Subcutaneous abdominal adipose tissue (tissue), 5 donors: ENCODE measurements around the gene RENBP.
A peak's percentile ranks its signal among the peaks of the same experiment; 100 is the strongest.

Experiments used
- H3K27ac ChIP-seq: one replicate; pipeline ENCODE4 v1.7.0; 2013; ENCODE audit warnings: low read depth, mild to moderate bottlenecking, inconsistent platforms, low read length, moderate library complexity
- H3K27me3 ChIP-seq, 5 donors: one replicate each; pipeline ENCODE4 v1.7.0; 2013; ENCODE audit warnings: low read length in 5 of 5, inconsistent platforms in 1 of 5; ENCODE audit not compliant: control insufficient read depth in 5 of 5, insufficient read depth in 4 of 5
- H3K36me3 ChIP-seq, 5 donors: one replicate each; pipeline ENCODE4 v1.7.0; 2013; ENCODE audit warnings: low read length in 5 of 5; ENCODE audit not compliant: control insufficient read depth in 5 of 5, insufficient read depth in 5 of 5
- H3K4me1 ChIP-seq, 5 donors: one replicate each; pipeline ENCODE4 v1.7.0; 2013; ENCODE audit warnings: low read length in 5 of 5, mild to moderate bottlenecking in 3 of 5, moderate library complexity in 1 of 5; ENCODE audit not compliant: control insufficient read depth in 5 of 5, insufficient read depth in 5 of 5
- H3K4me3 ChIP-seq, 5 donors: one replicate each; pipeline ENCODE4 v1.7.0; 2013; ENCODE audit warnings: low read length in 5 of 5, low read depth in 1 of 5
- H3K9ac ChIP-seq, 5 donors: one replicate each; pipeline ENCODE4 v1.7.0; 2013; ENCODE audit warnings: low read length in 5 of 5, mild to moderate bottlenecking in 4 of 5, moderate library complexity in 3 of 5
- H3K9me3 ChIP-seq, 5 donors: one replicate each; pipeline ENCODE4 v1.7.0; 2013; ENCODE audit warnings: low read length in 5 of 5; ENCODE audit not compliant: control insufficient read depth in 5 of 5
- donor health status: healthy.
- donor health status: healthy.
- donor health status: healthy.
- donor health status: healthy.
- donor health status: healthy.

The RENBP gene

DNA sequence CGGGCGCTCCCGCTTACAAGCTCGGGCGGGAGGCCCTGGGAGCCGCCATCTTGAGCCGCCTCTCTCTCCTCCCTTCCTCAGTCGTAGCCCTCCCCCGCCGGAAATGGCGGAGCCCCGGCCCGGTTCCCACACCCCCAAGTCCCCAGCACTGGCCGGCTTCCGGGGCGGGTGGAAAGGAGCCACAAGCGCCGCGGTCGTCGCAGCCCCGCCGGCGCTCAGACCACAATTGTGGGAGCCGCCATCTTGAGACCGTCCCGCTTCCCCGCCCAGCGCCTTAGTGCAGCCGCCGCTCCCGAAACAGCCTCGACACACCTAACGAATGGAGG, 26.6 kb upstream of the RENBP start:
- Histone ChIP-seq H3K27ac (peak overlapping the region; percentile 98), H3K9ac (peak overlapping the region; percentile 95 to 98 (median 97)), H3K36me3 (peaks cover 0 to 2% (median 0%) of the 10 kb centered on the region in 5 donors), H3K4me3 (peak overlapping the region; percentile 91 to 99 (median 96)), H3K27me3 (peaks cover 0 to 25% (median 6%) of the 10 kb centered on the region in 5 donors), H3K4me1 (peaks cover 22 to 64% (median 61%) of the 10 kb centered on the region in 5 donors), H3K9me3 (peaks cover 0 to 2% (median 0%) of the 10 kb centered on the region in 5 donors)

DNA sequence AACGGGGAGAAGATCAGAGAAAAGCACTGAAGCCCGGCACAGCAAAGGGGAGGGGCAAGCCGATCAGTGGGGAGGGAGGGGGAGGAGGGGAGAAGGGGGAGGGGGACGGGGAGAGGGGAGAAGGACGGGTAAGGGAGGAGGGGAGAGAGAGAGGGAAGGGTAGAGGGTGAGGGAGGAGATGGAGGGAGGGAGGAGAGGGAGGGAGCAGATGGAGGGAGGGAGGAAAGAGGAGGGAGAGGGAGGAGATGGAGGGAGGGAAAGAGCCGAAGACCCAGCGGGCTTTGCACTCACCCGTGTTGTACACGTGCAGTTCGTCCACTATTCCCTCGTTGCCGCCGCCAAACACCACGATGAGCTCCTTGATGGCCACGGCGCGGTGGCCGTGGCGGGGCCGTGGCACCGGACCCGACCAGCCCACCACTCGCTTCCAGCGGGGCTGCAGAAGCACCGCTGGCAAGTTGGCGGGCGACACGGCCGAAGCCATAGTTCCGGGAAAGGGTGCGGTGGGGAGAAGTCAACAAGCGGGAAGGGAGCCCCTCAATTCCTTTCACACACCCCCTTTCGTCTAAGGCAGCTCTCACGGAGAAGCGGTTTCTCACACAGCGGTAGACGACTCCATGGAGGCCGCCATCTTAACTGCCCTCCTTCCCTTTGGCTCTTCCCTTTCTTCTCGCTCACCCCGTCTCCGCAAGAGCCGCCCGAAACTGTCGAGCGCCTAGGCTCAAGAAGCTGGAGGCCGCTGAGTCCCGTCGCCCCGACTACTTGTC, 26.1 kb upstream of the RENBP start:
- Histone ChIP-seq H3K27ac (peak overlapping the region; percentile 98), H3K4me3 (peak overlapping the region; percentile 91 to 99 (median 96)), H3K4me1 (peaks cover 22 to 69% (median 64%) of the 10 kb centered on the region in 5 donors), H3K36me3 (peaks cover 0 to 2% (median 0%) of the 10 kb centered on the region in 5 donors), H3K27me3 (peaks cover 0 to 25% (median 6%) of the 10 kb centered on the region in 5 donors), H3K9ac (peak overlapping the region; percentile 95 to 98 (median 97)), H3K9me3 (peaks cover 0 to 2% (median 0%) of the 10 kb centered on the region in 5 donors)

DNA sequence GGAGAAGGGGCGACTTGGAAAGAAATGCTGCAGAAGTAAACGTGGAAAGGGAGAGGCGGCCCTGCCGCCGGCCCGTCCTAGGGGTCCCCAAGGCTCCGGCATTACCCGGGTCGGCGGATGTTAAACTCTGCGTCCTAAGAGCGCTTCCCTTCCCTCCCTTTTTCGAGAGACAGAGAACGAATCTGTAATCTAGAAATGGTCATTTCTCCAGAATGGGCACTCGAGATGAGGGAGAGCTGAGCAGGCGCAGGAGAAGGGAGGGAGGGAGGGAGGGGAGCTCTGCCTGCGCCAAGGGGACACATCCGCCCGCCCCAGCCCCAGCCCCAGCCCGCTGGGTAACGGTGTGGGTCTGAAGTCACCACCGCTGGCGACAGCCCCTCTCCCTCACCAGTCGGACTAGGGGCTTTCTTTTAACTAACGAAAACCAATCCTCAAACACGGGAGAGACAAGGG, 25.5 kb upstream of the RENBP start:
- Histone ChIP-seq H3K27me3 (peaks cover 0 to 25% (median 6%) of the 10 kb centered on the region in 5 donors), H3K4me3 (peak overlapping the region; percentile 61 to 99 (median 96)), H3K27ac (no peak overlapping the region), H3K36me3 (peaks cover 0 to 2% (median 0%) of the 10 kb centered on the region in 5 donors), H3K4me1 (peaks cover 22 to 71% (median 64%) of the 10 kb centered on the region in 5 donors), H3K9me3 (peaks cover 0 to 2% (median 0%) of the 10 kb centered on the region in 5 donors), H3K9ac (peak overlapping the region in 3 of 5 donors; percentile 3 to 43 (median 20))

DNA sequence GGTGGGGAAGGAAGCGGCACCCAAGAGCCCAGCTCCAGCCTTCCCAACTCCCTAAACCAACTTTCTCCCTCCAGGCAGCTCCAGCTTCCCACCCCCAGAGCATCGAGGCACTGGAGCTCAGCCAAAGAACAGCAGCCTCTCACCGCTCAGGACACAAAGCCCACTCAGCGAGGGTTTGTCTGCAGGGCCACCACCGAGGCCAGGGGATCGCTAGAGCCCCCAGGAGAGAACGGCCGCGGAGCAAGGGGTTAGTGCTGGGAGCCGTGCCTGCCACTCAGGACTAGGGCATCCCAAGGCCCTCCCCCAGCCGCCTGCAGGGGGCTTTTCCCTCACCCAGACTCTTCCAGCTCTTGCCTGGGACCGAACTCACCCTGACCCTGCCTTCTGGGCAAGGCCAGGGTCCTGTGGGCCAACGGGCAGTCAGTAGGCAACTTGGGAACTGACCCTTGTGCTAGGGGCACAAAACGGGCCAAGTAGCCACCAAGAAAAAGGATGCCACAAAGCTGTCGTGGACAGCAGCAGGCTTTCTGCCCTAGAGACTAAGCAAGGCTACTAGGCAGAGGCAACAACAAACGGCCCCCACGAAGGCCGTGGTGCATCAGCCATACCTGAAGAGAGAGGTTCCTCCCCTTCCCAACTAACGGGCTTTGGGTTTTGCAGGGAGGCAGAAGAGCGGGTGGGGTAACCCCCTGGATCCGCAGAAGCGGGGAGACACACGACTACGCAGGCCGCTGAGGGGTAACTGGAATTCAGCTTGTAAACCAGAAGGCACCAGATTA, 24.9 kb upstream of the RENBP start:
- Histone ChIP-seq H3K4me1 (peaks cover 19 to 65% (median 60%) of the 10 kb centered on the region in 5 donors), H3K4me3 (peak overlapping the region; percentile 60 to 99 (median 94)), H3K9ac (peak overlapping the region in 3 of 5 donors; percentile 3 to 43 (median 20))

DNA sequence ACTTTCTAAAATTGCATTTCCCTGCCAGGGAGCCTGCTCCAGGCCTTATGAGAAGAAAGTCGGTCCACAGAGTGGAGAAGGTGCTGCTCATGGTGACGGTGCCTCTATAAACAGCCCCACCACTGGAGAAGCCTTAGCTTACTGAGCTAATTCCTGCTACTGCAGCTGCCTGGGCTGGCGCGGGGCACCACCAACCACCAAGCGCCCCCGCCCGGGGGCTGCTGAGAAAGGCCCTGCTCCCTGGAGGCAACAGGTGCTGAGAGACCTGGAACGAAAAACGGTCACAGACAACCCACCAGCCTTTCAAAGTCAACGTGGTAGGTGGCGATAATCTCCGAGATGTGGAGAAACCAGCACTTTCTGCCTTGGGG, 24.3 kb upstream of the RENBP start:
- H3K9me3 ChIP-seq, result peaks cover 0 to 2% (median 0%) of the 10 kb centered on the region in 5 donors
- peaks cover 0 to 11% (median 4%) of the 10 kb centered on the region in 5 donors for H3K36me3 ChIP-seq
- H3K4me3 ChIP-seq, result peak overlapping the region; percentile 33 to 99 (median 94)
- peaks cover 0 to 21% (median 6%) of the 10 kb centered on the region in 5 donors for H3K27me3 ChIP-seq
- H3K4me1 ChIP-seq, result peaks cover 19 to 59% (median 54%) of the 10 kb centered on the region in 5 donors
- peak overlapping the region in 1 of 5 donors; percentile 43 for H3K9ac ChIP-seq
- peak overlapping the region; percentile 16 for H3K27ac ChIP-seq

More for the DNA sequence above, 24.9 kb upstream of the RENBP start:
- H3K36me3 ChIP-seq, result peaks cover 0 to 5% (median 0%) of the 10 kb centered on the region in 5 donors
- peak overlapping the region; percentile 16 for H3K27ac ChIP-seq
- peaks cover 0 to 2% (median 0%) of the 10 kb centered on the region in 5 donors for H3K9me3 ChIP-seq
- peaks cover 0 to 22% (median 6%) of the 10 kb centered on the region in 5 donors for H3K27me3 ChIP-seq

DNA sequence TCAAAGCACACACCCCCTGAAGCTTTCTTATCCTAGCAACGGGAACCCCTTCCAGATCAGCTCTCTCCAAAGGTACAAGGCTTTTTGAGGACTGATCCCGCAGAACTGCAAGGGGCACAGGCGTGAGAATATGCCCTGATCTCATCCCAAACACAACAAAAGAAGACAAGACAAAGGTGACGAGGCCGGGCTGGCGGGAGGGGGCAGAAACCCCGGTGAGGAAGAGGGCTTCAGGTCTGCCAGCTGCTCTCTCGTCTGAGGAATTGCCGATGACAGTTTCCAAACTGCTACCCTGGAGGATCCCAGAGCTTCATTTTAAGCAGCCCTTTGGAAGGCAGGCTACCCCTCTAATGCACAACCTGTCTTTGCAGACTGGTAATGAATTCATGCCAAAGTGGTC, 23.8 kb upstream of the RENBP start:
- H3K27ac ChIP-seq, result no peak overlapping the region
- H3K9ac ChIP-seq, result no peak overlapping the region
- H3K4me1 ChIP-seq, result peaks cover 19 to 55% (median 49%) of the 10 kb centered on the region in 5 donors
- H3K4me3 ChIP-seq, result peak overlapping the region in 2 of 5 donors; percentile 19 to 99
- H3K36me3 ChIP-seq, result peaks cover 0 to 16% (median 5%) of the 10 kb centered on the region in 5 donors
- H3K27me3 ChIP-seq, result peaks cover 0 to 21% (median 6%) of the 10 kb centered on the region in 5 donors
- peaks cover 0 to 2% (median 0%) of the 10 kb centered on the region in 5 donors for H3K9me3 ChIP-seq

DNA sequence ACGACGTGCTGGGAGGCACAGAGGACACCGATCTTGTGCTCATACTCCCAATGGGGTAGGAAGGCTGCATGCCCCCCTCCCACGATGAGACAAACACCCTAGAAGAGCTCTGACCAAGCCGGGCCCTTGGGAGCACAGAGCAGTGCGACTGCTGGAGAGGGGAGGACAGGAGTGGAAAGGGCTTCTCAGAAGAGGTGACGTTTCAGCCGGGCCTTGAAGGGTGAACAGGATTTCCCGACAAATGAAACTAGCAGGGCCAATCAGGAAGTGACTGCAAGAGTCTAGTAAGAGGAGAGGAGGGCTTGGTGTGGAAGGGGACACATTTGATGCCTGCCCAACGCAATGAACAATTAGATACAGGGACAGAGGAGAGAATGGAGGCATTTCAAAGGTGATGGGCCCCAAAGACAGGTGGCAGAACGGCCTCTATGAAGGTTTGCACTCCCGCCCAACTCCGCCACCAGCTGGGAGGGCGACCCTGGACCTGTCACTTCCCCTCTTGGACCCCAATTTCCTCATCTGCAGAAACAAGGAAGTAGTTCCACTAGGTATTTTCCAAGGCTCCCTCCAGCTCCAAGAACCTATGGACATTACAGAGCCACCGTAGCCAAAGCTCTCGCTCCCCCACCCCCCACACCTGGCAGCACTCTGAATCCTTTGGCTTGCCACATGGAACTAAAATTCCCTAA, 23.2 kb upstream of the RENBP start:
- Histone ChIP-seq H3K27ac (no peak overlapping the region), H3K4me3 (peak overlapping the region in 3 of 5 donors; percentile 14 to 99 (median 19)), H3K27me3 (peaks cover 0 to 23% (median 6%) of the 10 kb centered on the region in 5 donors), H3K36me3 (peaks cover 0 to 22% (median 11%) of the 10 kb centered on the region in 5 donors), H3K4me1 (peaks cover 19 to 51% (median 45%) of the 10 kb centered on the region in 5 donors), H3K9ac (peak overlapping the region in 1 of 5 donors; percentile 54), H3K9me3 (peaks cover 0 to 2% (median 0%) of the 10 kb centered on the region in 5 donors)

DNA sequence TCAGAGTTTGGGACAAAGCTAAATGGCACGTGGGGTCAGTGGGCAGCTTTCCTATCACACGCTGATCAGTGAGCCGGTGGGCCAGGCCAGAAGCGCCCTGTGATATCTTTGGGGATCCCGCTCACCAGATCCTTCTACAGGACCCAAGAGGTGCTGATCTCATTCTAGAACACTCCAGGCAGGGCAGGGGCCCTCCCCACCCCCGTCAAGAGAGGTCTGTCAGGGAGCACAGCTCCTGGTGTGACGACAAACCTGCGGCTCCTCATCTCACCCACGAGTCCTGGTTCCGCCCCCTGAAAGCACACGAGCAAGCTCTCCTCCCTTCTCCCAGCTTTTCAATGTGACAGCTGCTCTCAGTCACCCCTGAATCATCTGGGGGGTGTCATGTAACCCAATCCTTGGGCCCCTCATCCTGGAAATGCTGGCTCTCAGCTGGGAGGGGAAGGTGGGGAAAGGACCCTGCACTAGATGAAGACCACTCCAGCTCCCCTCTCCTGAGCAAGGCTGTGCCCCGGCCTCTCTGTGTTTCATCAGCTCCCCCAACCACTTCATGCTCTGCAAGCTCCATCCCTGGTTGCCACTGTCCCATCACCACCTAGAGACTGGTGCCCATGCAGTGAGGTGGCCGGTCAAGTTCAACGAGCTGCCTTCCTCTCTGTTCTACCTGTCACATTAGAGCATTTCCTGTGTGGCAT, 22.5 kb upstream of the RENBP start:
- H3K4me1 ChIP-seq, result peaks cover 14 to 51% (median 45%) of the 10 kb centered on the region in 5 donors
- H3K36me3 ChIP-seq, result peaks cover 0 to 29% (median 18%) of the 10 kb centered on the region in 5 donors
- H3K9ac ChIP-seq, result peak overlapping the region in 1 of 5 donors; percentile 54
- H3K27ac ChIP-seq, result no peak overlapping the region
- peaks cover 0 to 22% (median 6%) of the 10 kb centered on the region in 5 donors for H3K27me3 ChIP-seq
- H3K4me3 ChIP-seq, result peak overlapping the region in 3 of 5 donors; percentile 14 to 42 (median 23)
- H3K9me3 ChIP-seq, result peaks cover 0 to 2% (median 0%) of the 10 kb centered on the region in 5 donors

DNA sequence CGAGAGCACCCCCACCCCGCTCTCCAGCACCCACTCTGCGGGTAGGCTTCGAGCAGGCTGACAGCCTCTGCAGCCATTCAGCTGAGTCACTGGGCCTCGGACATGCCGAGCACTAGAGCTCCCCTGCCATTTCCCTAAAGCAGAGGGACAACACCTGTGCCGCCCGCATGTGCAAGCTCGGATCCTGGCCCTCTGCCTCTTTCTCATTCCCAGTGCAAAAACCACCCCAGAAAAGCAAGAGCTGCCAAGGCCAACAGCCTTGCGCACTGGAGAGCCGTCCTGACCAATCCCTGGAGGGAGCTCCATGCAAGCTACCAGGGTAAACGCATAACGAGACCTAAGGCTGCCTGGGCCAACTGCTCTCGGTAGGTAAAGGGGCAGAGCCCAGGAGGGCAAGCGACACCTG, 21.8 kb upstream of the RENBP start:
- peak overlapping the region in 2 of 5 donors; percentile 4 to 23 for H3K4me3 ChIP-seq
- peaks cover 0 to 36% (median 25%) of the 10 kb centered on the region in 5 donors for H3K36me3 ChIP-seq
- peaks cover 11 to 51% (median 45%) of the 10 kb centered on the region in 5 donors for H3K4me1 ChIP-seq
- H3K9me3 ChIP-seq, result peaks cover 0 to 2% (median 0%) of the 10 kb centered on the region in 5 donors
- peaks cover 0 to 15% (median 10%) of the 10 kb centered on the region in 5 donors for H3K27me3 ChIP-seq
- H3K27ac ChIP-seq, result no peak overlapping the region
- H3K9ac ChIP-seq, result no peak overlapping the region
